Esophagus muscularis mucosa (tissue), 4 donors: ENCODE results near the gene SYNE1.

Source experiments
- CTCF ChIP-seq, 3 experiments: fragments of 200-600 bp in 2 of 3; fragments of 450-650 bp in 1 of 3; sonication (generic) in 2 of 3; IDR thresholded peaks; one replicate each; pipeline ENCODE4 v1.5.1; 2017 to 2019; ENCODE audit warnings: antibody characterized with exemption in 3 of 3, mild to moderate bottlenecking in 2 of 3, moderate library complexity in 1 of 3
- EP300 ChIP-seq: sonication (generic); formaldehyde crosslinking; IDR thresholded peaks from one replicate; pipeline ENCODE4 v1.6.1; 2017; ENCODE audit warnings: antibody characterized with exemption
- POLR2A ChIP-seq: fragments of 450-650 bp; IDR thresholded peaks from one replicate; pipeline ENCODE4 v1.6.1; 2017; ENCODE audit warnings: antibody characterized with exemption, moderate library complexity, mild to moderate bottlenecking, low read depth
- POLR2AphosphoS5 ChIP-seq, 2 donors: sonication (generic); formaldehyde crosslinking; IDR thresholded peaks; one replicate each; pipeline ENCODE4 v1.6.1; 2017; ENCODE audit warnings: antibody characterized with exemption in 2 of 2

- TF ChIP-seq POLR2A (no peak), CTCF (IDR thresholded peaks at IDR 0.05) (no peak), EP300 (no peak), POLR2AphosphoS5 (IDR thresholded peaks at IDR 0.05) (peak; percentile 46 to 77)
These were observed 256.8 kb downstream of the SYNE1 start for GRCh38 chr6:152380351-152380767.
